GM12873 (cell line): ENCODE results near the gene ADI1.

ENCODE experiments used
- TF ChIP-seq, protein P1 (sequence below): IDR thresholded peaks from 2 replicates; pipeline ENCODE4 v1.5.1; 2012; ENCODE audit warnings: low read depth, mild to moderate bottlenecking, moderate library complexity, low read length, control low read depth; ENCODE audit not compliant: insufficient read depth; ENCODE audit errors: missing control alignments

Gene ADI1

DNA sequence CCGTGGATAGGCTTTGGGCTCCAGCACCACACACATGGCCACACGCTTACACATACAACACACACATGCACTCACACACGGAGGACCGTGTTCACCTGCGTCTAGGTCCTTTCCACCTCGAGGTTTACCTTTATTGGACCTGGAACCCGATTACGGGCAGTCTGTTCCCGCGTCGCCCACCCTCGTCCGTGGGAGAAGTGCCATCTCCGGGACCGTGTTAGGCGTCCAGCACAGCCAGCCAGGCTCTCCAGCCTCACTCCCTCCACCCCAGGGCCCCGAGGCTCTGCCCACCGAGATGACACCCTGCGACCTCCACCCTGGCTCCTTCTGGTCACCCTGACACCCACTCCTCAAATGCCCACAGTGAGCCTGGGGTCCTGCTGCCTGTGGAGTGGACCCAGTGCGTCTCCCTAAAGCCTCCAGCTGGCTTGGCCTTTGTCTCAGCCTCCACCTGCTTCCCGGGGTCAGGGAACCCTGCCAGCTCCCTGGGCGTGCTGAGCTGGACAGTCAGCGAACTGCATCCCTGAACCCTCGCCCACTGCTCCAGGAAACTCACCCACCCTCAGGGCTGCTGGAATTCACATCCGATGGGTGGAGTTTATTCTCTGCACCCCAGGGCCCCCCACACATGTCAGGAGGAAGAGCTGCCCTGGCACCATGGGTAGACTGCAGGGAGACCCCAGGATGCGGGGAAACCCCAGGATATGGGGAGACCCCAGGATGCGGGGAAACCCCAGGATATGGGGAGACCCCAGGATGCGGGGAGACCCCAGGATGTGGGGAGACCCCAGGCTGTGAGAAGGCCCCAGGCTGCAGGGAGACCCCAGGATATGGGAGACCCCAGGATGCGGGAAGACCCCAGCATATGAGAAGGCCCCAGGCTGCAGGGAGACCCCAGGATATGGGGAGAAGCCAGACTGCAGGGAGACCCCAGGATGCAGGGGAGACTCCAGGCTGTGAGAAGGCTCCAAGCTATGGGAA is 33.0 kb downstream of the ADI1 start:
- TF ChIP-seq, protein P1, sequence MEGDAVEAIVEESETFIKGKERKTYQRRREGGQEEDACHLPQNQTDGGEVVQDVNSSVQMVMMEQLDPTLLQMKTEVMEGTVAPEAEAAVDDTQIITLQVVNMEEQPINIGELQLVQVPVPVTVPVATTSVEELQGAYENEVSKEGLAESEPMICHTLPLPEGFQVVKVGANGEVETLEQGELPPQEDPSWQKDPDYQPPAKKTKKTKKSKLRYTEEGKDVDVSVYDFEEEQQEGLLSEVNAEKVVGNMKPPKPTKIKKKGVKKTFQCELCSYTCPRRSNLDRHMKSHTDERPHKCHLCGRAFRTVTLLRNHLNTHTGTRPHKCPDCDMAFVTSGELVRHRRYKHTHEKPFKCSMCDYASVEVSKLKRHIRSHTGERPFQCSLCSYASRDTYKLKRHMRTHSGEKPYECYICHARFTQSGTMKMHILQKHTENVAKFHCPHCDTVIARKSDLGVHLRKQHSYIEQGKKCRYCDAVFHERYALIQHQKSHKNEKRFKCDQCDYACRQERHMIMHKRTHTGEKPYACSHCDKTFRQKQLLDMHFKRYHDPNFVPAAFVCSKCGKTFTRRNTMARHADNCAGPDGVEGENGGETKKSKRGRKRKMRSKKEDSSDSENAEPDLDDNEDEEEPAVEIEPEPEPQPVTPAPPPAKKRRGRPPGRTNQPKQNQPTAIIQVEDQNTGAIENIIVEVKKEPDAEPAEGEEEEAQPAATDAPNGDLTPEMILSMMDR = no peak

DNA sequence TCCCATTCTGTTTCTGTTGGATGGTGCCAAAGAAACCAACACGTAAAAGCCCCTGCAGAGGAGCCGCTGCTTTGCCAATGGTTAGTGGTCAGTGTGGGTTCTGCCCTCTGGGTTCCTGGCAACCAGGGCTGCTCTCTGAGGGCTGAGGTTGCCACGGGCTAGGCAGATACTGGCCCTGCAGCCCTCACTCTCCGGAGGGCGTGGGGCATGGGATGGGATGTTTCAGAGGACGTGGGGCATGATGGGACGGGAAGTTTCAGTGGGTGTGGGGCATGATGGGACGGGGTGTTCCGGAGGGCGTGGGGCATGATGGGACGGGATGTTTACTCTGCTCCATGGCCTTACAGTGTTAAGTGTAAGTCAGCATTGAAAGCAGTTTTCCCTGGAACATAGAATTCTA is 34.2 kb downstream of the ADI1 start:
- TF ChIP-seq, protein P1 = no peak

DNA sequence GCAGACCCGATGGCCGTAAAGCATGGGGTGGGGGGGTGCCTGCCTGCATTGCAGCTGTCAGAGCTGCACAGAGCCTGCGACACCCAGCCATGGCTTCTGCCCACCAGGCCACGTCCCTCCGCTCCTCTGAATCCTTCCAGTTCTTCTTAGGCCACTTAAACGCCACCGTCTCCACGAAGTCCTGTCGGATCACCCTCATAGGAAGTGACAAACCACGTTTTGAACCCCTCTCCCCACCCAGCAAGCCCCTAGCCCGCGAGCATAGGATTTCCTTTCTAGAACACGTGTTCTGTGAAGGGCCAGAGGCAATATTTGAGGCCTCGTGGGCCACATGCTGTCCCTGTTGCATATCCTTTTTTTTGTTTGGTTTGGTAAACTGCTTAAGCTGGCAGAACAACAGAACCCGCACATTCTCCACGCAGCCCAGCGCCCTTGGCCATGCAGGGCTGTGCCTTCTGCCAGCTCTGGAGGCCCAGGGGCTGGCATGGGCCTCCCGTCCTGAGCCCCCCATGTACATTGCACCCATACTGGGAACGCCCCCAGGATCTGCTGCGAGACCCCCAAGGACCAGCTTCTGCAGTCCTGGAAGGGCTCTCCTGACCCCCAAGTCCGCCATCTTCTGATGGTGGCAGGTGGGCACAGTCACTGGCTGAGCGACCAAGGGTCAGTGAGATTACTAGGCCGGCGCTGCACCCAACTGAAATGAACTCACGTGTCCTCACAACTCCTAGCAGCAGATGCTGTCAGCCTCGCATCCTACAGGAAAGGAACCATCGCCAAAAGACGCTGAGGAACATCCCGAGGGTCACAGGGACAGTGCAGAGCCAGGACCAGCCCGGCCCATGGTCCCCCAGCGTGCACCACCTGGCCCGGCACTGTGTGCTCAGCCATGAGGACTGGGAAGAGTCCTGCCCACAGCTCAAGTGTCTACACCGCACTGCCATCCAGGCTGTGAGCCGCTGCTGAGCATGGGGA is 35.1 kb downstream of the ADI1 start:
- TF ChIP-seq, protein P1 = no peak

DNA sequence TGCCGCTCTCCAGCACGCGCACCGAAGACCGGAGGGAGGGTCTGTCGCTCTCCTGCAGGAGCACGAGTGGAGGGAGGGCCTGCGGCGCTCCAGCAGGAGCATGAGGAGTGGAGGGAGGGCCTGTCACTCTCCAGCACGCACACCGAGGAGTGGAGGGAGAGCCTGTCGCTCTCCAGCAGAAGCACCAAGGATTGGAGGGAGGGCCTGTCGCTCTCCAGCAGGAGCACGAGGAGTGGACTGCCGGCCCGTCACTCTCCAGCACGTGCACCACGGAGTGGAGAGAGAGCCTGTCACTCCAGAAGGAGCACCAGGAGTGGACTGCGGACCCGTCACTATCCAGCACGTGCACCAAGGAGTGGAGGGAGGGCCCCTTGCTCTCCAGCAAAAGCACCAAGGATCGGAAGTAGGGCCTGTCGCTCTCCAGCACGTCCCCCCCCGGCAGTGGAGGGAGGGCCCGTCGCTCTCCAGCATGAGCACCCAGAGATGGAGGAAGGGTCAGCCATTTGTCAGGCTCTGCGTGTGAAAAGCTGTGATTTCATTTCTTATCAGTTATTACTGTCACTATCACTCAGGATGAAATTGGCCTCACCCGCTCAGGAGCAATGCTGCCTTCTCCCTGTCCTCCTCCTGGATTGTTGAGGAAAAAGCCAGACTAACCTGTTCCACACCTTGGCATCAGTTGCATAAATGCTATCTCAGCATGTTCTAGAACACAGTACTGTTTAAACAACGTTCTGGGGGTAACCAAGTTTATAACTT is 35.9 kb downstream of the ADI1 start:
- TF ChIP-seq, protein P1 = no peak

DNA sequence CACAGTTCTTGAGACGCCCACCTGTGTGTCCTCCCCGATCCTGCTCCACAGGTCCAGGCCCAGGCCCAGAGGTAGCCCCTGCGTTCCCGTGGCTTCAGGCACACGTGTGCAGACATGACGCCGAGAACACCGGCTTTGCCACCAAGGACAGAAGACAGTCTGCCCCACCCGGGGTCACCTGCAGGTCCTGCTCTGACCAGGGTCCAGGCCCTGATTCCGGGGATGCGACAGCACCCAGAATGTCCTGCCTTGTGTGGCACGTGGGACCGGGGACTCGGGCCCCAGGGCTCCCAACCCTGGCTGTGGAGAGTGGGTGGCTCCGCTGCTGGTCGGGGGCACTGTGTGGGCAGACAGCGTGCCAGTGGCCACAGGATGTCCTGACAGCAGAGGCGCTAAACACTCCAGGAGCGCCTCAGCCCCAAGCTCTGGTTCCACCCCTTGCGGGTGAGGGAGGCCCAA is 36.9 kb downstream of the ADI1 start:
- TF ChIP-seq, protein P1 = no peak

DNA sequence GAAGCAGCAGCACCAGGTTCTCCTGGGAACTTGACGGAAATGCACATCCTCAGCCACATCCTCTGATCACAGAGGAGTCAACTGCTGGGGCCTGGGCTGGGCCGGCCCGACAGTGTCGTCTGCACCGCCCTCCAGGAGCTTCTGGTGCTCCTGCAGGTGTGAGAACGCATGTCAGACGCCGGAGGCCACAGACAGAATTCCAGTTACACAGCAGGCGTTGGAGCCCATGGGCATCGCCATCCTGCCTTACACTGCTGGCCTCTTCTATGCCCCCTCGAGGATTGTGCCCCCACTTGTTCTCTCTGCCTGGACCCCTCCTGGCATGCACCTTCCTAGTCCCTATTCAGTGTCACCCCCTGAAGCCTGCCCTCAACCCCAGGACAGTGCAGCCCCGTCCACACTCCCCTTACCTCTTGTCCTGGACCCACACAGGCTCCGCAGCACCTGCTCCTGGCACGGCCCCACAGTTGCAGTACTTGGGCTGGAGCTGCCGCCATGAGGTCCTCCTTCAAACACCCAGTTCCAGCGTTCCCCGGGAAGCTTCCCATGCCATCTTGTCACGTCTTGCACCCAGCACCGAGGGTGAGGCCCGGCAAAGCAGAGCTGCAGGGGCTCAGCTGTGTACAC is 37.5 kb downstream of the ADI1 start:
- TF ChIP-seq, protein P1 = no peak
